K562 (cell line): Measurements from ENCODE around the gene NF1. TPM values are rescaled to one million over a fixed set of nuclear protein-coding genes. Genes with fewer than 3 reads are reported as not detected.

Experiments used
- ATAC-seq: fragments of 200-7000 bp; cut with Tn5 transposase; 3 replicates; pipeline ENCODE4 v1.9.1; 2020; ENCODE audit warnings: moderate library complexity
- BruUV-seq: library from RNA; stranded (reverse); fragments of 400-500 nt; replicated peaks from 2 replicates; lab custom pipeline; 2021; lab: Mats Ljungman, UMichigan
- CTCF ChIA-PET: fragments of 300-600 bp; formaldehyde crosslinking; extraction: SDS; loops from one replicate; lab custom pipeline; 2021; ENCODE audit warnings: low intra/inter-chr PET ratio; lab: Yijun Ruan, JAX
- POLR2A ChIA-PET: fragments of 300-600, 350-650 bp; sonication (Branson Sonifier 250); formaldehyde crosslinking; extraction: SDS; loops from one replicate; lab custom pipeline; 2021; ENCODE audit warnings: antibody characterized with exemption, inconsistent platforms; lab: Yijun Ruan, JAX
- DNase-seq, 4 experiments: peaks; one replicate each; pipeline versions ENCODE4 v3.0.0 to v3.0.0-alpha.2; 2011 to 2018; ENCODE audit warnings: low spot score in 3 of 4, mixed read lengths in 3 of 4; ENCODE audit errors: extremely low read depth in 1 of 4
- FAIRE-seq: peaks from 2 replicates; lab custom pipeline; 2011; peaks lifted over from hg19 to GRCh38; lab: Jason Lieb, UNC
- H2AFZ ChIP-seq: 2 replicates; pipeline ENCODE4 v1.6.0; 2011; ENCODE audit warnings: low read depth, low read length, control low read depth, inconsistent platforms
- H3K27ac ChIP-seq: fragments of 200-600 bp; 3 replicates; pipeline ENCODE4 v1.8.0; 2011; ENCODE audit warnings: low read depth, mild to moderate bottlenecking, control low read depth, inconsistent platforms, low read length, moderate library complexity, mixed read lengths; ENCODE audit errors: extremely low read depth
- H3K27me3 ChIP-seq, 2 experiments: fragments of 300-600 bp in 1 of 2; 2 replicates in 1 of 2; 3 replicates in 1 of 2; pipeline versions ENCODE4 v1.6.0 to v1.8.0; 2011; ENCODE audit warnings: inconsistent platforms in 2 of 2, low read length in 2 of 2, mild to moderate bottlenecking in 1 of 2, mixed read lengths in 1 of 2, moderate library complexity in 1 of 2; ENCODE audit not compliant: control insufficient read depth in 2 of 2, insufficient read depth in 2 of 2
- H3K36me3 ChIP-seq: fragments of 300-600 bp; 3 replicates; pipeline ENCODE4 v1.8.0; 2011; ENCODE audit warnings: mild to moderate bottlenecking, low read length, inconsistent platforms; ENCODE audit not compliant: control insufficient read depth, insufficient read depth
- H3K4me1 ChIP-seq, 2 experiments: fragments of 200-600 bp in 1 of 2; replicated peaks in 1 of 2; 2 replicates in 1 of 2; 3 replicates in 1 of 2; pipeline versions ENCODE4 v1.5.1 to v1.8.0; 2011; ENCODE audit warnings: inconsistent platforms in 2 of 2, low read length in 2 of 2, mild to moderate bottlenecking in 1 of 2, mixed read lengths in 1 of 2, moderate library complexity in 1 of 2; ENCODE audit not compliant: control insufficient read depth in 2 of 2, insufficient read depth in 2 of 2
- H3K4me2 ChIP-seq: 2 replicates; pipeline ENCODE4 v1.6.1; 2011; ENCODE audit warnings: low read length, control low read depth, inconsistent platforms, mixed read lengths; ENCODE audit not compliant: insufficient read depth
- H3K4me3 ChIP-seq: fragments of 200-600 bp; sonication (generic), shearing (Covaris generic); 2 replicates; pipeline ENCODE4 v1.5.1; 2016; ENCODE audit warnings: control low read depth, inconsistent platforms
- H3K79me2 ChIP-seq: fragments of 200-600 bp; 3 replicates; pipeline ENCODE4 v1.8.0; 2011; ENCODE audit warnings: low read length, inconsistent platforms; ENCODE audit not compliant: control insufficient read depth, insufficient read depth
- H3K9ac ChIP-seq, 2 experiments: 2 replicates each; pipeline versions ENCODE4 v1.6.0 to v1.6.1; 2011; ENCODE audit warnings: low read depth in 2 of 2, low read length in 2 of 2, control low read depth in 1 of 2, inconsistent platforms in 1 of 2, mild to moderate bottlenecking in 1 of 2, mixed read lengths in 1 of 2; ENCODE audit not compliant: insufficient read depth in 1 of 2
- H3K9me1 ChIP-seq: one replicate; pipeline ENCODE4 v1.6.0; 2011; ENCODE audit warnings: inconsistent platforms, mild to moderate bottlenecking, low read length, moderate library complexity; ENCODE audit not compliant: control insufficient read depth, insufficient read depth
- H3K9me3 ChIP-seq: replicated peaks from 2 replicates; pipeline ENCODE4 v1.5.1; 2011; ENCODE audit warnings: low read depth, low read length, inconsistent platforms; ENCODE audit not compliant: control insufficient read depth, insufficient read depth
- H4K20me1 ChIP-seq: replicated peaks from 2 replicates; pipeline ENCODE4 v1.6.1; 2011; ENCODE audit warnings: low read length, inconsistent platforms, mixed read lengths; ENCODE audit not compliant: control insufficient read depth, insufficient read depth
- GATAD2B ChIP-seq: fragments of 450-650 bp; IDR thresholded peaks from 2 replicates; pipeline ENCODE4 v1.6.1; 2017; ENCODE audit warnings: mild to moderate bottlenecking, borderline replicate concordance
- HLTF ChIP-seq: fragments of 450-650 bp; IDR thresholded peaks from 2 replicates; pipeline ENCODE4 v1.6.1; 2016
- MEIS2 ChIP-seq: fragments of 450-650 bp; IDR thresholded peaks from 2 replicates; pipeline ENCODE4 v1.6.1; 2014; ENCODE audit warnings: mild to moderate bottlenecking; ENCODE audit not compliant: partially characterized antibody
- MIER1 ChIP-seq: fragments of 450-650 bp; IDR thresholded peaks from 2 replicates; pipeline ENCODE4 v1.6.1; 2016; ENCODE audit warnings: antibody characterized with exemption, mild to moderate bottlenecking, low read depth
- NFE2 ChIP-seq: IDR thresholded peaks from 2 replicates; pipeline ENCODE4 v1.6.1; 2014; ENCODE audit warnings: antibody characterized with exemption, low read depth
- PTTG1 ChIP-seq: fragments of 450-650 bp; IDR thresholded peaks from 2 replicates; pipeline ENCODE4 v1.6.1; 2016; ENCODE audit warnings: low read depth, mild to moderate bottlenecking, missing genetic modification characterization, missing compliant biosample characterization
- TARDBP ChIP-seq: fragments of 450-650 bp; IDR thresholded peaks from 2 replicates; pipeline ENCODE4 v1.6.1; 2016
- TFAP4 ChIP-seq: sonication (generic); formaldehyde crosslinking; IDR thresholded peaks from 2 replicates; pipeline ENCODE4 v1.8.0; 2022; ENCODE audit warnings: missing genetic modification reagents, mild to moderate bottlenecking, moderate library complexity, borderline replicate concordance
- ZNF316 ChIP-seq: fragments of 450-650 bp; IDR thresholded peaks from 2 replicates; pipeline ENCODE4 v1.6.1; 2016
- ZNF445 ChIP-seq: fragments of 250-450 bp; sonication (Bioruptor Pico); IDR thresholded peaks from 2 replicates; pipeline ENCODE4 v1.4.0; 2020; ENCODE audit warnings: low read depth, mild to moderate bottlenecking, moderate library complexity
- WGBS: fragments of 100-300 bp; shearing (Covaris generic); methylation state at CpG from one replicate; pipeline ENCODE4 v1.1.6; 2016; ENCODE audit warnings: low coverage, mixed read lengths; ENCODE audit not compliant: insufficient coverage; ENCODE audit errors: missing lambda C conversion rate; 5-methylcytosine and 5-hydroxymethylcytosine counted together
- in situ Hi-C: fragments of 300-500 bp; cut with MboI; formaldehyde crosslinking; loops from 4 replicates; pipeline ENCODE4 v1.15.0; 2018; ENCODE audit warnings: inconsistent platforms, mixed read lengths
- intact Hi-C: fragments of 100-400 bp; cut with micrococcal nuclease; formaldehyde crosslinking; loops from 2 replicates; pipeline ENCODE4 v1.14.2; 2022
- polyA plus RNA-seq, 8 experiments: library from polyadenylated mRNA; depleted of rRNA in 4 of 8; stranded (reverse) in 5 of 8; unstranded in 3 of 8; fragments of >200 nt; fragmentation: Nextera tagmentation in 2 of 8; fragmentation: Illumina TruSeq in 1 of 8; extraction: Ambion mirVana in 2 of 8; extraction: Trizol in 1 of 8; gene quantifications; 2 replicates each; pipeline versions ENCODE4 v1.2.1 to v1.2.3, GENCODE V29; 2011 to 2014; ENCODE audit warnings: inconsistent platforms in 1 of 8, missing spikeins in 1 of 8
- total RNA-seq, 7 experiments: library from RNA; depleted of rRNA in 6 of 7; stranded (reverse); fragments of >200 nt in 6 of 7; fragmentation: Illumina TruSeq in 2 of 7; extraction: Trizol in 2 of 7; gene quantifications; 2 replicates each; pipeline versions ENCODE4 v1.2.1 to v1.2.3, GENCODE V29; 2011 to 2021; ENCODE audit warnings: low replicate concordance in 1 of 7
- TF ChIP-seq, protein P1 (sequence below): fragments of 200-800 bp; sonication (Bioruptor generic); IDR thresholded peaks from 2 replicates; pipeline ENCODE4 v1.6.1; 2016; ENCODE audit warnings: missing genetic modification characterization, missing compliant biosample characterization

NF1 gene
- total and polyA plus RNA-seq, 9 of the 15 experiments (the other 6 are each of a cell fraction or from before 2014, with no cell fraction given), result 3.4 to 41.9 (median 24.3) TPM

DNA sequence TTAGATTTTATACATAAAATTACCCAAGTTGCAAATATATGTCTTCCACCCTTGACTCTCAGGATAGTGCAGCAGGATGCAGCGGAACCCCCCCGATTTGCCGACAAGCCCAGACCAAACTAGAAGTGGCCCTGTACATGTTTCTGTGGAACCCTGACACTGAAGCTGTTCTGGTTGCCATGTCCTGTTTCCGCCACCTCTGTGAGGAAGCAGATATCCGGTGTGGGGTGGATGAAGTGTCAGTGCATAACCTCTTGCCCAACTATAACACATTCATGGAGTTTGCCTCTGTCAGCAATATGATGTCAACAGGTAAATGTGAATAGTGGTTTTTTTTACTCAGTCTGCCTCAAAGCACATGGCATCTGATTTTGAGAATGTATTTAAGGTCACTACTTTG lies 131.6 kb downstream of the NF1 start:
- FAIRE-seq, result peak; percentile 6
- Histone ChIP-seq H3K9me1 (no peaks in the 10 kb centered on the region), H3K79me2 (no peaks in the 10 kb centered on the region), H3K27me3 (no peaks in the 10 kb centered on the region), H3K9ac (no peak overlapping the region), H3K9me3 (no peaks in the 10 kb centered on the region), H3K4me3 (no peak overlapping the region), H3K36me3 (peaks cover 46% of the 10 kb centered on the region), H4K20me1 (no peaks in the 10 kb centered on the region), H3K27ac (no peak overlapping the region), H3K4me2 (no peak overlapping the region), H2AFZ (no peak overlapping the region), H3K4me1 (peaks cover 0 to 4% of the 10 kb centered on the region in 2 experiments; a peak in 1 of 5 replicates)
- in situ Hi-C loops, result no loop called here
- DNase-seq, result peak in 1 of 4 experiments; percentile 3
- no TSS peak for BruUV-seq
- ChIA-PET CTCF (no interaction called here), POLR2A (interaction anchor here (0.6 to 1.2 kb wide), 2 partner anchors 10 to 318 kb away, joined by 4 read pairs; no protein-coding TSS in a partner anchor)
- no peak for ATAC-seq
- no peak for TF ChIP-seq MEIS2
- peak; percentile 48; the same call in 1 of the 2 replicates for TF ChIP-seq ZNF316
- no peak for TF ChIP-seq TFAP4 (CRISPR knock-in tag)
- WGBS, result 86% methylated on average over 5 of the region's 5 CpGs
- intact Hi-C loops, result no loop called here

DNA sequence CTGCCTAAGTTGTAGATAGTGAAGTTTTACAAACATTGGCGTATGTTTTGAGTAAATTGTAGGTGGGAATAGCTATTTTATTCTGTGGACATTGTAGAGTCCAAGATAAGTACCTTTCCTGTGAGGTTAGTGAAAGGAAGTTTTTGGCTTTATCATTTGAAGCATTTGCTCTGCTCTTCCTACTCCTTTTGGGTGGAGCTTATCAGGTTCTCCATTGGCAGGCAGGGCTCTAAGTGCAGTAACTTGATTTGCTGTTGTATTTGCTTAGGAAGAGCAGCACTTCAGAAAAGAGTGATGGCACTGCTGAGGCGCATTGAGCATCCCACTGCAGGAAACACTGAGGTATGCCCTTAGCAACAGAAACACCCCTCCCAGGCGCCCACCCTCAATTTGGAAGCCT lies 132.2 kb downstream of the NF1 start:
- Histone ChIP-seq H3K27me3 (no peaks in the 10 kb centered on the region), H3K4me1 (peaks cover 0 to 4% of the 10 kb centered on the region in 2 experiments; a peak in 1 of 5 replicates), H3K27ac (no peak overlapping the region), H3K79me2 (no peaks in the 10 kb centered on the region), H3K4me2 (no peak overlapping the region), H3K36me3 (peaks cover 50% of the 10 kb centered on the region), H3K9me1 (no peaks in the 10 kb centered on the region), H3K9ac (no peak overlapping the region), H2AFZ (no peak overlapping the region), H4K20me1 (no peaks in the 10 kb centered on the region), H3K4me3 (no peak overlapping the region), H3K9me3 (no peaks in the 10 kb centered on the region)
- 55% methylated on average over 3 of the region's 3 CpGs for WGBS
- ChIA-PET CTCF (no interaction called here), POLR2A (interaction anchor here (0.6 to 1.2 kb wide), 3 partner anchors 10 to 246 kb away, joined by 3 to 4 read pairs (median 3); no protein-coding TSS in a partner anchor)
- in situ Hi-C loops (no loop called here), intact Hi-C loops (no loop called here)
- no peak for ATAC-seq
- peak in 1 of 4 experiments; percentile 45 for DNase-seq
- BruUV-seq, result no TSS peak
- FAIRE-seq, result peak; percentile 6
- TF ChIP-seq PTTG1 (tag), result no peak
- TF ChIP-seq GATAD2B, result no peak
- no peak for TF ChIP-seq HLTF
- TF ChIP-seq ZNF445 (CRISPR knock-in tag), result no peak
- TF ChIP-seq TARDBP, result no peak
- TF ChIP-seq MIER1, result no peak
- TF ChIP-seq, protein P1, sequence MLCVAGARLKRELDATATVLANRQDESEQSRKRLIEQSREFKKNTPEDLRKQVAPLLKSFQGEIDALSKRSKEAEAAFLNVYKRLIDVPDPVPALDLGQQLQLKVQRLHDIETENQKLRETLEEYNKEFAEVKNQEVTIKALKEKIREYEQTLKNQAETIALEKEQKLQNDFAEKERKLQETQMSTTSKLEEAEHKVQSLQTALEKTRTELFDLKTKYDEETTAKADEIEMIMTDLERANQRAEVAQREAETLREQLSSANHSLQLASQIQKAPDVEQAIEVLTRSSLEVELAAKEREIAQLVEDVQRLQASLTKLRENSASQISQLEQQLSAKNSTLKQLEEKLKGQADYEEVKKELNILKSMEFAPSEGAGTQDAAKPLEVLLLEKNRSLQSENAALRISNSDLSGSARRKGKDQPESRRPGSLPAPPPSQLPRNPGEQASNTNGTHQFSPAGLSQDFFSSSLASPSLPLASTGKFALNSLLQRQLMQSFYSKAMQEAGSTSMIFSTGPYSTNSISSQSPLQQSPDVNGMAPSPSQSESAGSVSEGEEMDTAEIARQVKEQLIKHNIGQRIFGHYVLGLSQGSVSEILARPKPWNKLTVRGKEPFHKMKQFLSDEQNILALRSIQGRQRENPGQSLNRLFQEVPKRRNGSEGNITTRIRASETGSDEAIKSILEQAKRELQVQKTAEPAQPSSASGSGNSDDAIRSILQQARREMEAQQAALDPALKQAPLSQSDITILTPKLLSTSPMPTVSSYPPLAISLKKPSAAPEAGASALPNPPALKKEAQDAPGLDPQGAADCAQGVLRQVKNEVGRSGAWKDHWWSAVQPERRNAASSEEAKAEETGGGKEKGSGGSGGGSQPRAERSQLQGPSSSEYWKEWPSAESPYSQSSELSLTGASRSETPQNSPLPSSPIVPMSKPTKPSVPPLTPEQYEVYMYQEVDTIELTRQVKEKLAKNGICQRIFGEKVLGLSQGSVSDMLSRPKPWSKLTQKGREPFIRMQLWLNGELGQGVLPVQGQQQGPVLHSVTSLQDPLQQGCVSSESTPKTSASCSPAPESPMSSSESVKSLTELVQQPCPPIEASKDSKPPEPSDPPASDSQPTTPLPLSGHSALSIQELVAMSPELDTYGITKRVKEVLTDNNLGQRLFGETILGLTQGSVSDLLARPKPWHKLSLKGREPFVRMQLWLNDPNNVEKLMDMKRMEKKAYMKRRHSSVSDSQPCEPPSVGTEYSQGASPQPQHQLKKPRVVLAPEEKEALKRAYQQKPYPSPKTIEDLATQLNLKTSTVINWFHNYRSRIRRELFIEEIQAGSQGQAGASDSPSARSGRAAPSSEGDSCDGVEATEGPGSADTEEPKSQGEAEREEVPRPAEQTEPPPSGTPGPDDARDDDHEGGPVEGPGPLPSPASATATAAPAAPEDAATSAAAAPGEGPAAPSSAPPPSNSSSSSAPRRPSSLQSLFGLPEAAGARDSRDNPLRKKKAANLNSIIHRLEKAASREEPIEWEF (CRISPR knock-in tag), result no peak
- no peak for TF ChIP-seq NFE2
